ENCODE results near the gene SLC25A38. TPM values are rescaled to one million over a fixed set of nuclear protein-coding genes. Genes with fewer than 3 reads are reported as not detected.

The SLC25A38 gene
- total RNA-seq, 1 experiment from 2014 or later = 26.7 TPM

DNA sequence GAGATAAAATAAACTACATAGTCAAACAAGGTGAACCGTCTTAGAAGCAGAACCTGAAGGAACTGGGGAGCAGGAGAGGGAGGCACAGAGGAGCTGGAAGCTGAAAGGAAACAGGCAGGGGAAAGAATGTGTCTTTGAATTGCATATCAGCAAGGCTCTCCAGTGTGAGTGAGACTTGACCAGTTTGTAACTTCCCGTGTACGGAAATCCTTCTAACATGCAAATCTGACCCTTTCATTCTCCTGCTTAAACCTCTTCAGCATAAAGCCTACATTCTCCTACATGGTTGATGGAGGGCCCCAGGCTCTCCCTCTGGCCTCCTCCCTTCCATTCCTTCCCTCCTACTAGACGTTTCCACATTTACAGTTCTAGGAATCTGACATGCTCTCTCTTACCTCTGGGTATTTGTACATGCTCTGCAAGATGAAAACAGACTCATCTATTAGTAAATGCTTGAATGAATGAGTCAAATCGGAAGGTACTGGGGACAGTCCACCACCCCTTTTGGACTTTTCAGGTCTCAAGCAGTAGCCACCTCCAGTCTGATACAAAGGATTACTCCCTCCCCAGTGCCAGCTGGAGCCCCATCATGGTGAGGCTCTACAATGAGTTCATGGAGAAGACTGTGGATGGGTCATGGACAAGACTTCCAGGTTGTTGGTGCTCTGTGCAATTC lies 6.1 kb upstream of the SLC25A38 start:
- intact Hi-C loops (cut with micrococcal nuclease) = no loop called here
- Histone ChIP-seq H4K20me1 (ENCODE audit: insufficient read depth) (no peaks in the 10 kb centered on the region), H3K9ac (ENCODE audit: low read length) (no peak overlapping the region), H3K36me3 (ENCODE audit: control insufficient read depth in 1 of 2, insufficient read depth in 2 of 2, low read length in 2 of 2) (no peaks in the 10 kb centered on the region), H3K79me2 (ENCODE audit: insufficient read depth, low read length) (no peaks in the 10 kb centered on the region), H3K4me3 (replicated peaks in 1 of 2; ENCODE audit: low read depth in 1 of 2, low read length in 2 of 2) (no peak overlapping the region), H3K27ac (ENCODE audit: low read depth, low read length) (no peak overlapping the region), H3K9me3 (ENCODE audit: control insufficient read depth in 1 of 2, insufficient read depth in 1 of 2, low read depth in 1 of 2, low read length in 2 of 2) (no peaks in the 10 kb centered on the region), H2AFZ (ENCODE audit: low read depth, low read length, poor library complexity, severe bottlenecking) (no peak overlapping the region), H3K4me1 (ENCODE audit: control insufficient read depth in 1 of 2, insufficient read depth in 2 of 2, low read length in 2 of 2) (no peaks in the 10 kb centered on the region), H3K9me2 (ENCODE audit: insufficient read depth) (no peaks in the 10 kb centered on the region), H3K4me2 (ENCODE audit: low read length) (no peak overlapping the region), H3K27me3 (ENCODE audit: insufficient read depth, low read length) (peaks cover 25% of the 10 kb centered on the region; the same call in 1 of the 2 replicates)
- BruUV-seq (replicated peaks) = no TSS peak
- no peak for TF ChIP-seq CBX3 (IDR thresholded peaks at IDR 0.05; ENCODE audit: low read depth)
- no peak for TF ChIP-seq FOSL1 (IDR thresholded peaks at IDR 0.05; ENCODE audit: low read depth)
- TF ChIP-seq, protein P1, sequence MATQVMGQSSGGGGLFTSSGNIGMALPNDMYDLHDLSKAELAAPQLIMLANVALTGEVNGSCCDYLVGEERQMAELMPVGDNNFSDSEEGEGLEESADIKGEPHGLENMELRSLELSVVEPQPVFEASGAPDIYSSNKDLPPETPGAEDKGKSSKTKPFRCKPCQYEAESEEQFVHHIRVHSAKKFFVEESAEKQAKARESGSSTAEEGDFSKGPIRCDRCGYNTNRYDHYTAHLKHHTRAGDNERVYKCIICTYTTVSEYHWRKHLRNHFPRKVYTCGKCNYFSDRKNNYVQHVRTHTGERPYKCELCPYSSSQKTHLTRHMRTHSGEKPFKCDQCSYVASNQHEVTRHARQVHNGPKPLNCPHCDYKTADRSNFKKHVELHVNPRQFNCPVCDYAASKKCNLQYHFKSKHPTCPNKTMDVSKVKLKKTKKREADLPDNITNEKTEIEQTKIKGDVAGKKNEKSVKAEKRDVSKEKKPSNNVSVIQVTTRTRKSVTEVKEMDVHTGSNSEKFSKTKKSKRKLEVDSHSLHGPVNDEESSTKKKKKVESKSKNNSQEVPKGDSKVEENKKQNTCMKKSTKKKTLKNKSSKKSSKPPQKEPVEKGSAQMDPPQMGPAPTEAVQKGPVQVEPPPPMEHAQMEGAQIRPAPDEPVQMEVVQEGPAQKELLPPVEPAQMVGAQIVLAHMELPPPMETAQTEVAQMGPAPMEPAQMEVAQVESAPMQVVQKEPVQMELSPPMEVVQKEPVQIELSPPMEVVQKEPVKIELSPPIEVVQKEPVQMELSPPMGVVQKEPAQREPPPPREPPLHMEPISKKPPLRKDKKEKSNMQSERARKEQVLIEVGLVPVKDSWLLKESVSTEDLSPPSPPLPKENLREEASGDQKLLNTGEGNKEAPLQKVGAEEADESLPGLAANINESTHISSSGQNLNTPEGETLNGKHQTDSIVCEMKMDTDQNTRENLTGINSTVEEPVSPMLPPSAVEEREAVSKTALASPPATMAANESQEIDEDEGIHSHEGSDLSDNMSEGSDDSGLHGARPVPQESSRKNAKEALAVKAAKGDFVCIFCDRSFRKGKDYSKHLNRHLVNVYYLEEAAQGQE (IDR thresholded peaks at IDR 0.05; ENCODE audit: low read depth) = no peak
- TF ChIP-seq, protein P2, sequence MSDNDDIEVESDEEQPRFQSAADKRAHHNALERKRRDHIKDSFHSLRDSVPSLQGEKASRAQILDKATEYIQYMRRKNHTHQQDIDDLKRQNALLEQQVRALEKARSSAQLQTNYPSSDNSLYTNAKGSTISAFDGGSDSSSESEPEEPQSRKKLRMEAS (IDR thresholded peaks at IDR 0.05) = no peak
- no peak for TF ChIP-seq ELF1 (IDR thresholded peaks at IDR 0.05; ENCODE audit: borderline replicate concordance, low read depth)
- TF ChIP-seq SP1 (IDR thresholded peaks at IDR 0.05; ENCODE audit: low read depth) = no peak
- no peak for TF ChIP-seq EZH2phosphoT487 (IDR thresholded peaks at IDR 0.05; ENCODE audit: borderline replicate concordance)
- TF ChIP-seq CEBPB (IDR thresholded peaks at IDR 0.05; ENCODE audit: low read depth) = no peak
- no peak for TF ChIP-seq POLR2A (IDR thresholded peaks at IDR 0.05; ENCODE audit: borderline replicate concordance, extremely low read depth, insufficient read depth, insufficient read length)
- TF ChIP-seq EZH2 (IDR thresholded peaks at IDR 0.05) = no peak
- TF ChIP-seq RAD21 (IDR thresholded peaks at IDR 0.05; ENCODE audit: low read depth) = no peak
- no peak for TF ChIP-seq ZNF274 (IDR thresholded peaks at IDR 0.05; ENCODE audit: low read depth, low read length)
- no peak for TF ChIP-seq TCF7L2 (IDR thresholded peaks at IDR 0.05; ENCODE audit: borderline replicate concordance, extremely low read depth, insufficient read depth, insufficient read length)
- TF ChIP-seq SIN3A (IDR thresholded peaks at IDR 0.05; ENCODE audit: low read depth) = no peak
- TF ChIP-seq, protein P3, sequence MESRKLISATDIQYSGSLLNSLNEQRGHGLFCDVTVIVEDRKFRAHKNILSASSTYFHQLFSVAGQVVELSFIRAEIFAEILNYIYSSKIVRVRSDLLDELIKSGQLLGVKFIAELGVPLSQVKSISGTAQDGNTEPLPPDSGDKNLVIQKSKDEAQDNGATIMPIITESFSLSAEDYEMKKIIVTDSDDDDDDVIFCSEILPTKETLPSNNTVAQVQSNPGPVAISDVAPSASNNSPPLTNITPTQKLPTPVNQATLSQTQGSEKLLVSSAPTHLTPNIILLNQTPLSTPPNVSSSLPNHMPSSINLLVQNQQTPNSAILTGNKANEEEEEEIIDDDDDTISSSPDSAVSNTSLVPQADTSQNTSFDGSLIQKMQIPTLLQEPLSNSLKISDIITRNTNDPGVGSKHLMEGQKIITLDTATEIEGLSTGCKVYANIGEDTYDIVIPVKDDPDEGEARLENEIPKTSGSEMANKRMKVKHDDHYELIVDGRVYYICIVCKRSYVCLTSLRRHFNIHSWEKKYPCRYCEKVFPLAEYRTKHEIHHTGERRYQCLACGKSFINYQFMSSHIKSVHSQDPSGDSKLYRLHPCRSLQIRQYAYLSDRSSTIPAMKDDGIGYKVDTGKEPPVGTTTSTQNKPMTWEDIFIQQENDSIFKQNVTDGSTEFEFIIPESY (IDR thresholded peaks at IDR 0.05; ENCODE audit: extremely low read depth, insufficient replicate concordance, low read length) = no peak
- TF ChIP-seq EGR1 (IDR thresholded peaks at IDR 0.05; ENCODE audit: low read depth) = no peak
- TF ChIP-seq ZFX (IDR thresholded peaks at IDR 0.05) = no peak
- TF ChIP-seq SRF (IDR thresholded peaks at IDR 0.05; ENCODE audit: low read depth) = no peak
- TF ChIP-seq, protein P4, sequence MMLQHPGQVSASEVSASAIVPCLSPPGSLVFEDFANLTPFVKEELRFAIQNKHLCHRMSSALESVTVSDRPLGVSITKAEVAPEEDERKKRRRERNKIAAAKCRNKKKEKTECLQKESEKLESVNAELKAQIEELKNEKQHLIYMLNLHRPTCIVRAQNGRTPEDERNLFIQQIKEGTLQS (IDR thresholded peaks at IDR 0.05) = no peak
- TF ChIP-seq, protein P5, sequence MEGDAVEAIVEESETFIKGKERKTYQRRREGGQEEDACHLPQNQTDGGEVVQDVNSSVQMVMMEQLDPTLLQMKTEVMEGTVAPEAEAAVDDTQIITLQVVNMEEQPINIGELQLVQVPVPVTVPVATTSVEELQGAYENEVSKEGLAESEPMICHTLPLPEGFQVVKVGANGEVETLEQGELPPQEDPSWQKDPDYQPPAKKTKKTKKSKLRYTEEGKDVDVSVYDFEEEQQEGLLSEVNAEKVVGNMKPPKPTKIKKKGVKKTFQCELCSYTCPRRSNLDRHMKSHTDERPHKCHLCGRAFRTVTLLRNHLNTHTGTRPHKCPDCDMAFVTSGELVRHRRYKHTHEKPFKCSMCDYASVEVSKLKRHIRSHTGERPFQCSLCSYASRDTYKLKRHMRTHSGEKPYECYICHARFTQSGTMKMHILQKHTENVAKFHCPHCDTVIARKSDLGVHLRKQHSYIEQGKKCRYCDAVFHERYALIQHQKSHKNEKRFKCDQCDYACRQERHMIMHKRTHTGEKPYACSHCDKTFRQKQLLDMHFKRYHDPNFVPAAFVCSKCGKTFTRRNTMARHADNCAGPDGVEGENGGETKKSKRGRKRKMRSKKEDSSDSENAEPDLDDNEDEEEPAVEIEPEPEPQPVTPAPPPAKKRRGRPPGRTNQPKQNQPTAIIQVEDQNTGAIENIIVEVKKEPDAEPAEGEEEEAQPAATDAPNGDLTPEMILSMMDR (IDR thresholded peaks at IDR 0.05 in 2 of 3, conservative IDR thresholded peaks at IDR 0.05 in 1 of 3; ENCODE audit: borderline replicate concordance in 1 of 3, insufficient read depth in 1 of 3, low read depth in 2 of 3, low read length in 2 of 3) = no peak
- no peak for ATAC-seq
- ChIA-PET CTCF (no interaction called here), POLR2A (no interaction called here), RAD21 (ENCODE audit: low non-redundant PET in 1 of 2, low total read pairs in 2 of 2, uncharacterized antibody in 2 of 2, unreplicated experiment in 2 of 2) (interaction anchor here in 1 of 2 experiments (0.8 kb wide), 1 partner anchor 85 kb away, joined by 3 read pairs; no protein-coding TSS in a partner anchor)
- no peak for DNase-seq (ENCODE audit: low read depth, low spot score)

All from HCT116 (cell line).